HG02571 (cell line): Measurements from ENCODE around the gene TDRD15.
"Not testable (repeated sequence)": the region's sequence is repeated elsewhere in the genome, so short reads cannot be mapped to it uniquely, and the experiment has no call there.

Experiments used
- ATAC-seq: cut with Tn5 transposase; IDR thresholded peaks from one replicate; pipeline ENCODE4 v1.9.1; 2021; ENCODE audit warnings: mild to moderate bottlenecking, moderate library complexity; ENCODE audit not compliant: unreplicated experiment

Gene TDRD15

GRCh38 chr2:21142149-21142548 lies 18.4 kb downstream of the TDRD15 start:
- no peak for ATAC-seq

GRCh38 chr2:21146638-21147037 lies 22.9 kb downstream of the TDRD15 start:
- ATAC-seq, result no peak

GRCh38 chr2:21148718-21149117 lies 24.9 kb downstream of the TDRD15 start:
- no peak for ATAC-seq

GRCh38 chr2:21151234-21151633 lies 27.5 kb downstream of the TDRD15 start:
- not testable (repeated sequence) for ATAC-seq

GRCh38 chr2:21155365-21156136 lies 31.8 kb downstream of the TDRD15 start:
- no peak for ATAC-seq

- no peak for ATAC-seq
These were observed 37.4 kb downstream of the TDRD15 start for GRCh38 chr2:21161122-21161521.

GRCh38 chr2:21161832-21162614 lies 38.3 kb downstream of the TDRD15 start:
- no peak for ATAC-seq

- ATAC-seq, result no peak
These were observed 38.8 kb downstream of the TDRD15 start for GRCh38 chr2:21162615-21162878.

GRCh38 chr2:21163213-21163612 lies 39.4 kb downstream of the TDRD15 start:
- no peak for ATAC-seq

GRCh38 chr2:21165350-21165749 lies 41.6 kb downstream of the TDRD15 start:
- ATAC-seq, result no peak

GRCh38 chr2:21175895-21176646 lies 52.3 kb downstream of the TDRD15 start:
- no peak for ATAC-seq

GRCh38 chr2:21181957-21182356 lies 58.2 kb downstream of the TDRD15 start:
- no peak for ATAC-seq

- no peak for ATAC-seq
These were observed 59.5 kb downstream of the TDRD15 start for GRCh38 chr2:21183306-21183705.

GRCh38 chr2:21183726-21184125 lies 60.0 kb downstream of the TDRD15 start:
- ATAC-seq, result no peak

- ATAC-seq, result no peak
These were observed 67.8 kb downstream of the TDRD15 start for GRCh38 chr2:21191535-21191934.
